Urinary bladder (tissue), 4 donors: ENCODE results near the gene SELENON. TPM values are rescaled to one million over a fixed set of nuclear protein-coding genes. Genes with fewer than 3 reads are reported as not detected.

Source experiments
- DNase-seq: peaks from one replicate; pipeline ENCODE4 v3.0.0-alpha.2; 2015; ENCODE audit errors: extremely low spot score
- H3K27ac ChIP-seq: one replicate; pipeline ENCODE4 v1.5.1; 2013; ENCODE audit warnings: low read depth, mild to moderate bottlenecking, moderate library complexity
- H3K36me3 ChIP-seq: one replicate; pipeline ENCODE4 v1.6.1; 2013; ENCODE audit warnings: mild to moderate bottlenecking, moderate library complexity; ENCODE audit not compliant: insufficient read depth
- H3K4me1 ChIP-seq: one replicate; pipeline ENCODE4 v1.6.1; 2013; ENCODE audit warnings: mild to moderate bottlenecking, moderate library complexity; ENCODE audit not compliant: insufficient read depth
- H3K4me3 ChIP-seq: one replicate; pipeline ENCODE4 v1.5.1; 2013; ENCODE audit warnings: low read depth, low read length
- WGBS: extraction: QIAGEN DNeasy Blood & Tissue Kit; methylation state at CpG from one replicate; pipeline ENCODE4 v1.1.7; 2013; 5-methylcytosine and 5-hydroxymethylcytosine counted together
- polyA plus RNA-seq: library from polyadenylated mRNA; stranded (reverse); fragments of 200-250 nt; gene quantifications from one replicate; pipeline ENCODE4 v1.2.3, GENCODE V29; 2013
- total RNA-seq: library from RNA; depleted of rRNA; stranded (reverse); fragments of >200 nt; gene quantifications from one replicate; pipeline ENCODE4 v1.2.3, GENCODE V29; 2014
- donor health status: healthy with polysubstance abuse.
- donor health status: healthy.

The SELENON gene
- total and polyA plus RNA-seq, 2 donors: 24.6 to 64.0 TPM

DNA sequence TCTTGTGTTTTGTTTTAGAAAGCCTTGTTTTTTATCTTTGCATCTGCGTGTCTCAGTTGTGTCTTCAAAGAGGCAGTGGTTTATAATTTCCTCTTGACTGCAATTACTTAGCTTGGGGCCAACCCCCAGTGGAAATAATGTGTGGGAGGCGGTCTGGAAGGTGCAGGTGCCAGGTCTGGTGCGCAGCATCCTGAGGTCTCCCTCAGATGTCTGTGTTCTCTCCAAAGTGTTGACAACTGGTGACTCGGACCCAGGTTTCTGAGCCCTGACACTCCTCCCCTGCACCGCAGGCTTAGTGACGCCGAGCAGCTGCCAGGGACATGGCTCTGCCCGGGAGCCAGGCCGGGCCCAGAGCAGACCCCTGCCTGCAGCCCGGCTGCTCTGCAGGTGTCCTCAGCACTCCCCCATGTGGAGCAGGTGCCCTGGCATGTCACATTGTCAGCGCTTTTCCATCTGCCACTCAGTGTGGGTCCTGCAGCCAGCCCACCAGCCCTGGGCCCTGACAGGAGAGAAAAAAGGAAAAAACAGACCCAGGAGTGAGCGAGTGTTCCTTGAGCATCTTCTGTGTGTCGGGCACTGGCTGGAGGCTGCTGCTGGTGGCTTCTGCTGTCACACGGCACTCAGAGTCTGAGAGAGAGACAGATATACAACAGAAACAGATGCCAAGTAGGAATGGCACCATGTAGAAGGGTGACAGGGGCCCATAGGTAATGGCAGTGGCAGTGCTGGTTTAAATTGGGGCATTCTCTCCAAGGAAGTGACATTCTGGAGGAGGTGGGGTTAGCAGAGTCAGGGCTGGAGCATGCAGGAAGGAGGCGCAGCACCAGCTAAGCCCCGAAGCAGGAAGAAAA is 24.8 kb upstream of the SELENON start:
- WGBS: 73% methylated on average over 16 of the region's 16 CpGs

DNA sequence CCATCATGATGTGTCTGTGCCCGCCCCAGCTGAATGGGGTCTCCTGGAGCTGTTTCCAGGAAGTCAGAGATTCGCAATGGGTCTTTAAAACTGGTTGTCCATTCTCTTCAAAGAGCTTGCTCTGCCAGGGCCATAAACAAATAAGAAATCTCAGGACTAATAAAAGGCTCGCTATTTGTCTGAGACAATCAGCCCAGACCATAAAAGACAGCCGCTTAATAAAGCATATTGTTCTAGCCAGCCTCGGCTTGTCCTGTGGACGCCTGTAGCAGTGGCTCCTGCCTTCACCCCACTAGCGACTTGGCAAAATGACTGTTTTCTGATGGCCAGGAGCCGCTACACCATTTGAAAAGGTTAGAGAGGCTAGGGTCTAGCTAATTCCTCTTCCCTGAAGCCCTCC is 20.6 kb upstream of the SELENON start:
- Histone ChIP-seq H3K4me1 (no peaks in the 10 kb centered on the region), H3K36me3 (no peaks in the 10 kb centered on the region), H3K27ac (no peak overlapping the region), H3K4me3 (no peak overlapping the region)
- WGBS: 86% methylated on average over 8 of the region's 8 CpGs
- no peak for DNase-seq

More for the DNA sequence above, 24.8 kb upstream of the SELENON start:
- DNase-seq: no peak
- Histone ChIP-seq H3K27ac (no peak overlapping the region), H3K36me3 (no peaks in the 10 kb centered on the region), H3K4me3 (no peak overlapping the region), H3K4me1 (no peaks in the 10 kb centered on the region)

DNA sequence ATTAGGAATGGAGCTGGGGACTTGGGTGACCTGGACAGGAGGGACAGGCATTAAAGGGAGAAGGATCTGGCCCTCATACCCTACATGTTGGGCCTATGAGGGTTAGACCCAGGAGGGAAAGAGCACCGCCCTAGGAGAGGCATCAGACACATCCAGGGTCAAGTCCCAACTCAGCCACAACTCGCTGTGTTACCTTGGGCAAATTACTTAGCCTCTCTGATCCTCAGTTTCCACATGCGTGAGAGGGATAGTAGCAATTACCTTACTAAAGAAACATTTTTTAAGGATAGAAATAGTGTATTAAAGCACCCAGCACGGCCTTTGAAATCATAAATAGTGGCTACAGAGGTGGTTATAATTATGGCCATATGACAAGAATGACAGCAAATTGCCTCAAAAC is 20.1 kb upstream of the SELENON start:
- H3K27ac ChIP-seq: no peak overlapping the region
- 93% methylated on average over 4 of the region's 4 CpGs for WGBS
- DNase-seq: no peak
- H3K4me3 ChIP-seq: no peak overlapping the region
- H3K4me1 ChIP-seq: no peaks in the 10 kb centered on the region
- H3K36me3 ChIP-seq: no peaks in the 10 kb centered on the region

DNA sequence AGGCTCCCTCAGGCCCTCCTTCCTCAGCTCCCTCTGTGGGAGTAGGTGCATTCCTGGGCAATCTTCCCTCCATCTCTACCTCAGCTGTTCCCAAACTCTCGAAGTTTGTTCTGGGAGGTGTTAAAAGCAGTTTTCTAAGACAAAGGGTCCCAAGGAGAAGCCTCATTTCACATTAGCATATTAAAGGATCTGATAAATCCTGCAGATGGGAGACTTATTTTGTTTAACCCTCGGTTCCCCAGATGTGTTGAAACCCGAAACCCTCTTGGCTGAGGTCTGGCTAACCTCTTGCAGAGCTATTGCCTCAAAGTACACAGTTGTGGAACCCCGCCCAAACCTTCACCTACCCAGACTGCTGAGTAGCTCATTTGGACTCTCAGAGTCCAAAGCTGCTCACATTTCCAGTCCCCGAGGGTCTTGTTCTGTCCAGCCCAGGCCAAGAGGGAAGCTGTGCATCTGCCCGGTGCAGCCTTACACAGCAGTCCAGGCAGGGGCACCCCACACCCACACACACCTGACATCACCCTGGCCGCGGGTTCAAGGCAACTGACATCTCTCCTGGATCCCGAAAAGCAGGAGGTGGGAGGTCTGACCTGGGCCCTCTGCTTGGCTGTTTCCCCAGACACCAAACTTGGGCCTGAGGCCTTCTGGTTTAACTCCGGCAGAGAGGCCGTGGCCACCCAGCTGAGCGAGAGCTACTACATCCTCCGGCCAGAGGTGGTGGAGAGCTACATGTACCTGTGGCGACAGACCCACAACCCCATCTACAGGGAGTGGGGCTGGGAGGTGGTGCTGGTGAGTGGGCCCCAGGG is 19.5 kb upstream of the SELENON start:
- WGBS: 79% methylated on average over 14 of the region's 14 CpGs
- Histone ChIP-seq H3K4me1 (no peaks in the 10 kb centered on the region), H3K4me3 (no peak overlapping the region), H3K36me3 (no peaks in the 10 kb centered on the region), H3K27ac (no peak overlapping the region)
- peak; percentile 18 for DNase-seq

DNA sequence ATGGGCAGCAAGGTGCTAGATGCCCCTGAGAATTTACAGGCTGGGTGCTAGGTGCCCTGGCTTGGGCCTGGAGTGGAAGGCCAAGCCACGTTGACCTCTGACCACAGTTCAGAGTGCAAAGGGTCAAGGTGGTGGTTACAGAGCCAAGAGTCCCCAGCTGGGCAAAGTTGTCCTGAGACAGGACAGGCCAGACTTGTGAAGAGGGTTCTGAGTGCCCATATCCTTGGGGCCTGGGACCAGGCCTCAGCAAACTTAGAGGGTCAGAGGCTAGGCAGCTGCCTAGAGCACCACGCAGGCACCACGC is 18.9 kb upstream of the SELENON start:
- H3K27ac ChIP-seq: no peak overlapping the region
- DNase-seq: no peak
- WGBS: 91% methylated on average over 3 of the region's 3 CpGs
- no peaks in the 10 kb centered on the region for H3K4me1 ChIP-seq
- H3K4me3 ChIP-seq: no peak overlapping the region
- no peaks in the 10 kb centered on the region for H3K36me3 ChIP-seq

DNA sequence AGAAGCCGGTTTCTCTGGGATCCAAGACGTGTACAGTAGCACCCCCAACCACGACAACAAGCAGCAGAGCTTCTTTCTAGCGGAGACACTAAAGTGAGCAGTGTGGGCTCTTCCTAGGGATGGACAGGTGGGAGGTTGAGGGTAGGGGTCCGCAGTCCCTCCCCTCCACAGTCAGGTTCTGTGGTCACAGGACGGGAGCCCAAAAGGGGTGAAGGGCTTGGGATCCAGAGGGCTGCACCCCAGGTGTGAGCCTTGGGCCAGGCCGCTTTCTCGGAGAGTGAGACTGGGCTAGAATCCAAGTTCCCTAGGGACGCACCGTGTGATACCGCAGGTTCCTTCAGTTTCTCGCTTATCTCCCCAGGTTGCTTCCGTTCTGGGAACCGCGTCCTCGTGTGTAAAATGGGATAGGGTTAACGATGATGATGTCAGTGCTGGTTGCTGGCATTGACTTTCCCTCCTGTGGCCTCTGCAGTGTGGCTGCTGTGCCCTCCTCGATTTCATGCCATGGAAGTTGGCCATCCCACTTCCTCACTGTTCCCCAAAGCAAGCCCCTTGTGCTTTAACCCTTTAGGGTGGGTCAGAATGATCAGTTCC is 17.3 kb upstream of the SELENON start:
- WGBS: 74% methylated on average over 18 of the region's 18 CpGs
- Histone ChIP-seq H3K4me3 (no peak overlapping the region), H3K4me1 (no peaks in the 10 kb centered on the region), H3K36me3 (no peaks in the 10 kb centered on the region), H3K27ac (no peak overlapping the region)
- no peak for DNase-seq

DNA sequence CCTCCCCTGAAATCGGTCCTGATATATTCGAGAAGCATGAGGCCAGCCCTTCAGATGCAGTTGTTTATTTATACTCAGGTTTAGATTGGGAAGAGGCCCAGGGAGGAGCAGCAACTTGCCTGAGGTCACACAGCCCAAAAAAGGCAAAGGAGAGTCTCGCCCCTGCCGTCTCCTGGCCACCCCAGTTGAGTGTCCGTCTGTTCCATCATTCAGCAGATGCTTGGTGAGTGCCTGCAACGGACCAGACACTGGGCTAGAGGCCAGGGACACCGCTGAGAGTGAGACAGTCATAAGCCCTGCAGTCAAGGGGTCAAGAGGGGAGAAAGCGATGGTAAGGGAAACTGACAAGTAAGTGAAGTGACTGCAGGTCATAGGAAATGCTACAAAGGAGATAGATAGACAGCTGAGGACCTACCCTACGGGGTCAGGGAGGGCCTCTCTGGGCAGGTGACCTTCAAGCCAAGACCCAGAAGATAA is 15.4 kb upstream of the SELENON start:
- no peak overlapping the region for H3K4me3 ChIP-seq
- no peak for DNase-seq
- H3K27ac ChIP-seq: no peak overlapping the region
- H3K4me1 ChIP-seq: no peaks in the 10 kb centered on the region
- WGBS: 46% methylated on average over 9 of the region's 9 CpGs
- no peaks in the 10 kb centered on the region for H3K36me3 ChIP-seq

DNA sequence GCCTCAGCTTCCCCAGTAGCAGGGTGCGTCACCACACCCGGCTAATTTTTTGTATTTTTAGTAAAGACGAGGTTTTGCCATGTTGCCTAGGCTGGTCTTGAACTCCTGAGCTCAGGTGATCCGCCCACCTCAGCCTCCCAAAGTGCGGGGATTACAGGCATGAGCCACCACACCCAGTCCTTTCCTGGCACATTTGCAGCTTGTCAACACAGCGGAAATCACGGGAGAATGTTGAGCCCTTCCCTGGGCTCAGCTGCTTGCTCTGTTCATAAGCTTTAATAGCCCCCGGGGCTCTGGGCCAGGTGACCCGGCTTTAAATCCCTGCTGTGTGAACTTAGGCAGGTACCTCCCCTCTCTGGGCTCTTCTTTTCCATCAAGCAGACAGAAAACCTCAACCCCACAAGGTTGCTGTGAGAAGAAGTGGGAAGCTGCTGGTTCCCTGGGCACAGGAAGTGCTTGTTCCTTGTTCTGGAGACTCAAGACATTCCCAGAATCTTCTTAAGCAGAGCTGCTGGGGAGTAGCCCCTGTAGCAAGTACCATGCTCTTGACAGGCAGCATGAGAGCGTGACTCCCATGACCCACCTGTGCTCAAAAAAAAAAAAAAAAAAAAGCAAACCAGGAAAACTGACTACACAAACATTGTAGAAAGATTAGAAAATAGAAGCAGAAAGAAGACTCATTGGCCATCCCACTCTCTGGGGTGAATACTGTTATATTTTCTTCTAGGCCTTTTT is 14.5 kb upstream of the SELENON start:
- no peaks in the 10 kb centered on the region for H3K36me3 ChIP-seq
- no peak overlapping the region for H3K27ac ChIP-seq
- H3K4me3 ChIP-seq: no peak overlapping the region
- DNase-seq: no peak
- H3K4me1 ChIP-seq: no peaks in the 10 kb centered on the region
- 71% methylated on average over 10 of the region's 10 CpGs for WGBS

DNA sequence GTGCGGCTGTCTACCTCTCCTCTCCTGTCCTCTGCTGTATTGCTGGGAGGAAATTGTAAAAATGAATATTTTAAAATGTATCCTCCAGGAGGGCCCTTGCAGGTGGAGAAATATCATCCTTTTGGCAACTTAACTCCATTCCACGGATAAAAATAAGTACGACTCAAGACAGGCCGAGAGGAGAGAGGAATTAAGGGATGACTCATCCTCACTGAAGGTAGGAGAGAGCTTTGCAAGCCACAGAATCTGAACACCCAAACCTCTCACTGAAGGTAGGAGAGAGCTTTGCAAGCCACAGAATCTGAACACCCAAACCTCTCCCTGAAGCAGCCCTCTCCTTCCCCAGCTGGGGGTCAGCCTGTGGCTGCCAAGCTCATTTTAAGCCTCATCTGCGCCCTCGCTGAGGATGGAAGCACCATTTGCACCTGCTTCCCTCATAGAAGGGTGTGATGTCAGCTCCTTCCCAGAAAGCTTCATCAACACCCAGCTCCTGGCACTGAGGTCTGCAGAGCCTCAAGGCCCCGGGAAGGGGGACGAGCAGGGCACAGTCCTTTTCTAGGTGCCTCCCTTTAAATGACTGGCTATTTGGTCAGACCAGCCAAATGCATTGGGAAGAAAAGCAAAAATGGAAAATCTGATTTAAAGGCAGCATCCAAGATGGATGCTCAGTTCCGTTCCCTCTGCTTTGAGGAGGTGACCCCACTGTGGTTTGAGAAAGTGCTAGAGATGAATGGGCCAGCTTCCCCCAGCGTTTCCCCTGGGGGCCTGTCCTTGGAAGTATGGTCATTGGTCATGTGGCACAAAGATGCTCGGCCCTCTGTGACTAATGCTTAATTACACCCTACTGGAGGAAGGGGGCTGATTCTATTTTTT is 12.9 kb upstream of the SELENON start:
- Histone ChIP-seq H3K4me1 (no peaks in the 10 kb centered on the region), H3K27ac (no peak overlapping the region), H3K4me3 (no peak overlapping the region), H3K36me3 (no peaks in the 10 kb centered on the region)
- no peak for DNase-seq
- WGBS: 62% methylated on average over 11 of the region's 11 CpGs

DNA sequence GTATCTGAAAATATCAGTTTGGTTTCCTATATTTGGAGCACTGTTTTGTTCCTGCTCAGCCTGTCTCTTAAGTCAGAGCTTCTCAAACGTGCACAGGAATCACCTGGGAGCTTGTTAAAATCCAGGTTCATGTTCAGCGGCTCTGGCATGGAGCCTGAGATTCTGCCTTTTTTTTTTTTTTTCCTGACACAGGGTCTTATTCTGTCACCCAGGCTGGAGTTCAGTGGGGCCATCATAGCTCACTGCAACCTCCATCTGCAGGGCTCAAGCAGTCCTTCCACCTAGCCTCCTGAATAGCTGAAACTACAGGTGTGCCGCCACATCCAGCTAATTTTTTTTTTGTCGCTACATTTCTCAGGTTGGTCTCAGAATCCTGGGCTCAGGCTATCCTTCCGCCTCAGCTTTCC is 12.2 kb upstream of the SELENON start:
- H3K4me3 ChIP-seq: no peak overlapping the region
- no peak overlapping the region for H3K27ac ChIP-seq
- DNase-seq: no peak
- WGBS: 87% methylated on average over 5 of the region's 5 CpGs
- H3K4me1 ChIP-seq: no peaks in the 10 kb centered on the region
- no peaks in the 10 kb centered on the region for H3K36me3 ChIP-seq

DNA sequence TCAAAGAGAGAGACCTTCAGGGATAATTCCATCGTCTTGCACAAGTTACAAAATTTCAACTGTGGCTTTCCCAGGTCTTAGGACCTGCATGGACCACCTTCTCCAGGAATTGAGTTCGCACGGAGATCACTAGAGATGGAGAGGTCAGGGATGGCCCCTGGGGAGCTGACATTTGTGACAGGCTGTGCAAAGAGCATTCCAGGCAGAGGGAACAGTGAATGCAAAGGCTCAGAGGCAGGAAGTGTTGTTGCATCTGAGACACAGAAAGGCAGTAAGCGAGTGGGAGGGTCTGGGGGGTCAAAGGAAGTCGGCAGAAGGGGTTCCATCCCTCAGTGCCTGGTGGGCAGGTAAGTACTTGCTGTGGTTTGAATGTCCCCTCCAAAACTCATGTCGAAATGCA is 9.5 kb upstream of the SELENON start:
- Histone ChIP-seq H3K27ac (no peak overlapping the region), H3K4me3 (no peak overlapping the region), H3K4me1 (no peaks in the 10 kb centered on the region), H3K36me3 (no peaks in the 10 kb centered on the region)
- 89% methylated on average over 6 of the region's 6 CpGs for WGBS
- no peak for DNase-seq

DNA sequence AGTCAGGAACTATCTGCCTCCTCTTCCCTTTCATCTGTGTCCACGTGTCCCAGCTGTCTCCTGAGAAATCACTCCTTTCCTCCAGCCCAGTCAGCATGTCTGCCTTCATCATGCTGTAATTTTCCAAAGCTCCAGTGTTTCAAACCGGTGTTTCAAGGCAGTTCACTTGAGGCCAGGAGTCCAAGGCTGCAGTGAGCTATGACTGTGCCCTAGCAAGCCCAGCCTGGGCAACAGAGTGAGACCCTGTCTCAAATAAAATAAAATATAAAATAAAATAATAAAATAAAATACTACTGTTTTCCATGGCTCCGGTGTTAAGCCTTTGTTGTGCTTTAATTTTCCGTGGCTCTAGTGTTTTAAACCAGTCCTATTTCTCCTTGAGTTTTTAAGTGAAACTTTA is 7.9 kb upstream of the SELENON start:
- H3K4me3 ChIP-seq: no peak overlapping the region
- DNase-seq: no peak
- no peaks in the 10 kb centered on the region for H3K4me1 ChIP-seq
- H3K36me3 ChIP-seq: no peaks in the 10 kb centered on the region
- 65% methylated on average over 4 of the region's 4 CpGs for WGBS
- no peak overlapping the region for H3K27ac ChIP-seq
